ENCODE results near the gene BOC.

DNA sequence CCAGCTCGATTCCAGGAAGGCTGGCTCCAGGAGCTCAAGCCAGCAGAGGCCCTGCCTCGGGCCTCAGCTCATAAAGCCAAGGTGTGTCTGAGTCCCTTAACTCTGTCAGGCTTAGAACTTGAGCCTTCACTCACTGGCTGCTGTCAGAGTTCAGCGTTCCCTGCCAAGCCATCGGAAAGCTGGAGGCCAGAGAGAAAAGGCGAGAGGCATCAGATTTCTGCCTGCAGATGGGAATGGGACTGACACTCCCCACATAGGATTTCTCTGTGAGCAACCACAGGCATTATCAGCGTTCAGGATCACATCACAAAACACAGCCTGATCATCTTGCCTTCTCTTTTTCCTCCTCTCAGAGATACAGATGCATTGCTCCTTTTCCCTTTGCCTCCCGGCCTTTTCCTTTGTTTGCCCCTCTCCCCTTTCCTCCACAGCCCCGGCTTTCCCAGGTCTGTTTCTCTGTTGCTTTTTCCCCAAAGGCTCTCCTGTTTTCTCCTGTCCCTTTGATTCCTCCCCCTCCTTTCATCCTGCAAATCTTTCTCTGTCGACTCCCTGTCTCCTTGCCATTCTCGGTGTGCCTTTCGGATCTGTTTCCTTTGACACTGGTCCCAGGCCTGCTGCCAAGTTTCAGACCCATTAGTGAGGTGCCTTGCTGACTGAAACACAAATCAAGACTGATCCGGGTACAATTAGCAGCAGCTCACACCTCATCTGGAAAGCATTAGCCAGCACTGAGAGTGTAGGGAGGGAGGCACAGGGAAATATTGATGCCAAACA is 44.5 kb upstream of the BOC start:
- TF ChIP-seq, protein P1, sequence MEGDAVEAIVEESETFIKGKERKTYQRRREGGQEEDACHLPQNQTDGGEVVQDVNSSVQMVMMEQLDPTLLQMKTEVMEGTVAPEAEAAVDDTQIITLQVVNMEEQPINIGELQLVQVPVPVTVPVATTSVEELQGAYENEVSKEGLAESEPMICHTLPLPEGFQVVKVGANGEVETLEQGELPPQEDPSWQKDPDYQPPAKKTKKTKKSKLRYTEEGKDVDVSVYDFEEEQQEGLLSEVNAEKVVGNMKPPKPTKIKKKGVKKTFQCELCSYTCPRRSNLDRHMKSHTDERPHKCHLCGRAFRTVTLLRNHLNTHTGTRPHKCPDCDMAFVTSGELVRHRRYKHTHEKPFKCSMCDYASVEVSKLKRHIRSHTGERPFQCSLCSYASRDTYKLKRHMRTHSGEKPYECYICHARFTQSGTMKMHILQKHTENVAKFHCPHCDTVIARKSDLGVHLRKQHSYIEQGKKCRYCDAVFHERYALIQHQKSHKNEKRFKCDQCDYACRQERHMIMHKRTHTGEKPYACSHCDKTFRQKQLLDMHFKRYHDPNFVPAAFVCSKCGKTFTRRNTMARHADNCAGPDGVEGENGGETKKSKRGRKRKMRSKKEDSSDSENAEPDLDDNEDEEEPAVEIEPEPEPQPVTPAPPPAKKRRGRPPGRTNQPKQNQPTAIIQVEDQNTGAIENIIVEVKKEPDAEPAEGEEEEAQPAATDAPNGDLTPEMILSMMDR (conservative IDR thresholded peaks at IDR 0.05; ENCODE audit: low read depth, low read length) = no peak
- TF ChIP-seq EZH2 (IDR thresholded peaks at IDR 0.05; ENCODE audit: low read length, unreplicated experiment) = no peak
